ENCODE data around the gene PRR5L. TPM values are rescaled to one million over a fixed set of nuclear protein-coding genes. Genes with fewer than 3 reads are reported as not detected.

PRR5L gene
- total and polyA plus RNA-seq, 2 donors: 4.1 to 5.9 TPM

DNA sequence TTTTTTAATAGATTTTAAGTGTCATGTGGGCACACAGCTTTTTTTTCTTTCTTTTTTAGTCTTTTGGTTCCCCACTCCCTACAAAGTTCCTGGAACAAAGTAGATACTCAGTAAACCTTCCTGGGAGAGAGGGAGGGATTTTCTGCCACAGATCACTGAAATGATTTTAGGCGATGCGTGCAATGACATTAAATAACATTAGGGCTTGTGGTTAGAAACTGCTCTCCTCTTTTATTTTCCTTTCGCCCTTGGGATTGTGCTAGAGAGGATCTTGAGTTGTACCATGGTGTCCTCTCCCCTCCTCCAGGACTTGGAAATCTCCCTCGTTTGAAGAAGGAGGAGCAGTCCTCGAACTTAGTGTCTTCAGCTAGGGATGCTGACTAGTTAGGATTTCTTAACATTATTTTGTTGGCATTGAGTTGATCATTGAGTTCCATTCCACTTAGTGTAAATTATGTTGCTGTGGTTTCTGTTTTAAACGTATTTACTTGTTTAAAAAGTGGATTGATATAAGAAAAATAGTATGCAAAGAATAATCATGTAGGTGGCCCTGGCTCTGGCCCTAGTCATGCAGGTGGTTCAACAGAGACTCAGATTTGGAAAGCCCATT, 125.6 kb downstream of the PRR5L start:
- no peaks in the 10 kb centered on the region for H3K9me3 ChIP-seq (ENCODE audit: control insufficient read depth in 2 of 2, insufficient read depth in 1 of 2, low read length in 1 of 2)
- no peaks in the 10 kb centered on the region for H3K27me3 ChIP-seq (ENCODE audit: control insufficient read depth in 2 of 2, insufficient read depth in 1 of 2, low read length in 1 of 2)
- H3K4me1 ChIP-seq (ENCODE audit: control insufficient read depth in 2 of 2, insufficient read depth in 2 of 2, low read length in 2 of 2): peaks cover 0 to 29% of the 10 kb centered on the region in 2 donors
- H3K4me3 ChIP-seq (ENCODE audit: low read length in 2 of 2): no peak overlapping the region
- no peaks in the 10 kb centered on the region for H3K36me3 ChIP-seq (ENCODE audit: control insufficient read depth in 2 of 2, insufficient read depth in 2 of 2, low read length in 1 of 2)
- DNase-seq (ENCODE audit: low read depth in 6 of 9, low spot score in 9 of 9): no peak
- no peak overlapping the region for H3K27ac ChIP-seq (ENCODE audit: low read depth in 1 of 2, low read length in 1 of 2)
- 84% methylated on average over 6 of the region's 6 CpGs for WGBS

GRCh38 chr11:36425561-36426081, 129.5 kb downstream of the PRR5L start:
- WGBS: 92% methylated on average over 6 of the region's 6 CpGs
- H3K9me3 ChIP-seq (ENCODE audit: control insufficient read depth in 2 of 2, insufficient read depth in 1 of 2, low read length in 1 of 2): no peaks in the 10 kb centered on the region
- peaks cover 0 to 27% of the 10 kb centered on the region in 2 donors for H3K4me1 ChIP-seq (ENCODE audit: control insufficient read depth in 2 of 2, insufficient read depth in 2 of 2, low read length in 2 of 2)
- H3K27me3 ChIP-seq (ENCODE audit: control insufficient read depth in 2 of 2, insufficient read depth in 1 of 2, low read length in 1 of 2): no peaks in the 10 kb centered on the region
- no peak for DNase-seq (ENCODE audit: low read depth in 6 of 9, low spot score in 9 of 9)
- no peak overlapping the region for H3K4me3 ChIP-seq (ENCODE audit: low read length in 2 of 2)
- H3K27ac ChIP-seq (ENCODE audit: low read depth in 1 of 2, low read length in 1 of 2): no peak overlapping the region
- no peaks in the 10 kb centered on the region for H3K36me3 ChIP-seq (ENCODE audit: control insufficient read depth in 2 of 2, insufficient read depth in 2 of 2, low read length in 1 of 2)

GRCh38 chr11:36426226-36426848, 130.2 kb downstream of the PRR5L start:
- H3K9me3 ChIP-seq (ENCODE audit: control insufficient read depth in 2 of 2, insufficient read depth in 1 of 2, low read length in 1 of 2): no peaks in the 10 kb centered on the region
- no peak overlapping the region for H3K27ac ChIP-seq (ENCODE audit: low read depth in 1 of 2, low read length in 1 of 2)
- DNase-seq (ENCODE audit: low read depth in 6 of 9, low spot score in 9 of 9): no peak
- no peaks in the 10 kb centered on the region for H3K36me3 ChIP-seq (ENCODE audit: control insufficient read depth in 2 of 2, insufficient read depth in 2 of 2, low read length in 1 of 2)
- peaks cover 0 to 21% of the 10 kb centered on the region in 2 donors for H3K4me1 ChIP-seq (ENCODE audit: control insufficient read depth in 2 of 2, insufficient read depth in 2 of 2, low read length in 2 of 2)
- no peak overlapping the region for H3K4me3 ChIP-seq (ENCODE audit: low read length in 2 of 2)
- no peaks in the 10 kb centered on the region for H3K27me3 ChIP-seq (ENCODE audit: control insufficient read depth in 2 of 2, insufficient read depth in 1 of 2, low read length in 1 of 2)
- WGBS: 72% methylated on average over 4 of the region's 4 CpGs

DNA sequence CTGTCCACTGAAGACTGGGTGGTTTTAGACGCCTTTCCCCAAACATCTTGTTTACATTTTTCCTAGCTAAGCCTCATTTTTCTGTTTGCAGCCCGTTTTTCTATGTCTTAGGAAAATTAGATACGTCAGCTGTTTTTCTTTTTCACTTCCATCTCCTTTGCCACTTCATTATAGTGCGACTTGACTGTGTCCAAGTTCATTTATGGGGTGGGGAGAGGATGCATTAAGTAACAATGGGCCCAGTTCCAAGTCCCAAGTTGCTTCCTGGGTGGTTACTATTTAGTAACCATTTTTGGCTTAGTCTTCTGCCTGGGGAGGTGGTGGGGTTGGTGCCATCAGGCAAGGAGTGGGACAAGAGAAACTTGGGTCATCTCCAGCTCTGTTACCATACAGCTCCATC, 131.0 kb downstream of the PRR5L start:
- H3K36me3 ChIP-seq (ENCODE audit: control insufficient read depth in 2 of 2, insufficient read depth in 2 of 2, low read length in 1 of 2): no peaks in the 10 kb centered on the region
- DNase-seq (ENCODE audit: low read depth in 6 of 9, low spot score in 9 of 9): no peak
- no peaks in the 10 kb centered on the region for H3K9me3 ChIP-seq (ENCODE audit: control insufficient read depth in 2 of 2, insufficient read depth in 1 of 2, low read length in 1 of 2)
- no peak overlapping the region for H3K4me3 ChIP-seq (ENCODE audit: low read length in 2 of 2)
- H3K4me1 ChIP-seq (ENCODE audit: control insufficient read depth in 2 of 2, insufficient read depth in 2 of 2, low read length in 2 of 2): peaks cover 0 to 13% of the 10 kb centered on the region in 2 donors
- 94% methylated on average over 4 of the region's 4 CpGs for WGBS
- H3K27ac ChIP-seq (ENCODE audit: low read depth in 1 of 2, low read length in 1 of 2): no peak overlapping the region
- H3K27me3 ChIP-seq (ENCODE audit: control insufficient read depth in 2 of 2, insufficient read depth in 1 of 2, low read length in 1 of 2): no peaks in the 10 kb centered on the region

DNA sequence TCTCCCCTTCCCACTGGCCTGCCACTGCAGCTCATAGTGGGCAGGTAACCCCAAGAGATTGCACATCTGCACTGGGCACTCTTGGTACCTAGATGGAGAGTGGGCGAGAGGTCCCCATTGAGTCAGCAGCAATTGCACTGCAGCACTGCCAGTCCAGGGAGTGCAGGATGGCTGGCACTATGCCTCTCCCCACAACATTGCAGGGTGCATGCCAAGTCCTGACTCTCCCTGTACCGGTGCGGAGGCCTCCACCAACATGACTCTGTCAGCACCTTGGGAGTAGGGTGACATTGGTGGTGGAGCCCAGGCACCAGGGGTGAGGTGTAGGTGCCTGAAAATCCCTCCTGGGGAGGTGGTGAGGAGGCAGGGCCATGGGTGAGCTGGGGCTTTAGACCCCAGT, 131.8 kb downstream of the PRR5L start:
- no peak for DNase-seq (ENCODE audit: low read depth in 6 of 9, low spot score in 9 of 9)
- H3K36me3 ChIP-seq (ENCODE audit: control insufficient read depth in 2 of 2, insufficient read depth in 2 of 2, low read length in 1 of 2): no peaks in the 10 kb centered on the region
- H3K4me1 ChIP-seq (ENCODE audit: control insufficient read depth in 2 of 2, insufficient read depth in 2 of 2, low read length in 2 of 2): peaks cover 0 to 10% of the 10 kb centered on the region in 2 donors
- no peak overlapping the region for H3K27ac ChIP-seq (ENCODE audit: low read depth in 1 of 2, low read length in 1 of 2)
- H3K27me3 ChIP-seq (ENCODE audit: control insufficient read depth in 2 of 2, insufficient read depth in 1 of 2, low read length in 1 of 2): no peaks in the 10 kb centered on the region
- H3K9me3 ChIP-seq (ENCODE audit: control insufficient read depth in 2 of 2, insufficient read depth in 1 of 2, low read length in 1 of 2): no peaks in the 10 kb centered on the region
- WGBS: 98% methylated on average over 3 of the region's 3 CpGs
- H3K4me3 ChIP-seq (ENCODE audit: low read length in 2 of 2): no peak overlapping the region

- Histone ChIP-seq H3K27ac (ENCODE audit: low read depth in 1 of 2, low read length in 1 of 2) (no peak overlapping the region), H3K27me3 (ENCODE audit: control insufficient read depth in 2 of 2, insufficient read depth in 1 of 2, low read length in 1 of 2) (no peaks in the 10 kb centered on the region), H3K4me1 (ENCODE audit: control insufficient read depth in 2 of 2, insufficient read depth in 2 of 2, low read length in 2 of 2) (peaks cover 0 to 2% of the 10 kb centered on the region in 2 donors), H3K36me3 (ENCODE audit: control insufficient read depth in 2 of 2, insufficient read depth in 2 of 2, low read length in 1 of 2) (no peaks in the 10 kb centered on the region), H3K4me3 (ENCODE audit: low read length in 2 of 2) (no peak overlapping the region), H3K9me3 (ENCODE audit: control insufficient read depth in 2 of 2, insufficient read depth in 1 of 2, low read length in 1 of 2) (no peaks in the 10 kb centered on the region)
- no peak for DNase-seq (ENCODE audit: low read depth in 6 of 9, low spot score in 9 of 9)
- WGBS: 97% methylated on average over 11 of the region's 11 CpGs
These were observed 135.5 kb downstream of the PRR5L start for GRCh38 chr11:36431429-36432092.

DNA sequence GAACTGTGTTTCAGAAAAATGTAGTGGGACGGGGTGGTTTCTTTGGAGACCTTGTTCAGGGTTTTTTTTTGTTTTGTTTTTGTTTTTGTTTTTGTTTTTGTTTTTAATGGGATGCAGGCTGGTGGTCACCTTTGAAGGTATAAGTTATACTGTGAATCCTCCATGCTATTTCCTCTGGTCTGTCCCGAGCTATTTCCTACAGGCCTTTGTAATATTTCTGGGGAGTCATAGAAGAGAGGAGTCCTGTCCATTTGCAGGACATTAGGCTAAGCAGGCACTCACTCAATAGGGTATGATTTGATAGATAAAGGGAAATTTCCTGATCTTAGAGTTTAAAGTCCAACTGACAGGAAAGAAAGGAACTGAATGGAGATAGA, 136.0 kb downstream of the PRR5L start:
- Histone ChIP-seq H3K4me3 (ENCODE audit: low read length in 2 of 2) (no peak overlapping the region), H3K36me3 (ENCODE audit: control insufficient read depth in 2 of 2, insufficient read depth in 2 of 2, low read length in 1 of 2) (no peaks in the 10 kb centered on the region), H3K9me3 (ENCODE audit: control insufficient read depth in 2 of 2, insufficient read depth in 1 of 2, low read length in 1 of 2) (no peaks in the 10 kb centered on the region), H3K4me1 (ENCODE audit: control insufficient read depth in 2 of 2, insufficient read depth in 2 of 2, low read length in 2 of 2) (no peaks in the 10 kb centered on the region), H3K27me3 (ENCODE audit: control insufficient read depth in 2 of 2, insufficient read depth in 1 of 2, low read length in 1 of 2) (no peaks in the 10 kb centered on the region), H3K27ac (ENCODE audit: low read depth in 1 of 2, low read length in 1 of 2) (peak overlapping the region in 1 of 2 donors; percentile 18)
- 96% methylated on average over 2 of the region's 2 CpGs for WGBS
- DNase-seq (ENCODE audit: low read depth in 6 of 9, low spot score in 9 of 9): no peak

- H3K4me1 ChIP-seq (ENCODE audit: control insufficient read depth in 2 of 2, insufficient read depth in 2 of 2, low read length in 2 of 2): no peaks in the 10 kb centered on the region
- no peak overlapping the region for H3K4me3 ChIP-seq (ENCODE audit: low read length in 2 of 2)
- 98% methylated on average over 4 of the region's 4 CpGs for WGBS
- no peaks in the 10 kb centered on the region for H3K36me3 ChIP-seq (ENCODE audit: control insufficient read depth in 2 of 2, insufficient read depth in 2 of 2, low read length in 1 of 2)
- no peak overlapping the region for H3K27ac ChIP-seq (ENCODE audit: low read depth in 1 of 2, low read length in 1 of 2)
- no peak for DNase-seq (ENCODE audit: low read depth in 6 of 9, low spot score in 9 of 9)
- no peaks in the 10 kb centered on the region for H3K9me3 ChIP-seq (ENCODE audit: control insufficient read depth in 2 of 2, insufficient read depth in 1 of 2, low read length in 1 of 2)
- no peaks in the 10 kb centered on the region for H3K27me3 ChIP-seq (ENCODE audit: control insufficient read depth in 2 of 2, insufficient read depth in 1 of 2, low read length in 1 of 2)
These were observed 136.7 kb downstream of the PRR5L start for GRCh38 chr11:36432738-36433137.

GRCh38 chr11:36436064-36436463, 140.0 kb downstream of the PRR5L start:
- Histone ChIP-seq H3K9me3 (ENCODE audit: control insufficient read depth in 2 of 2, insufficient read depth in 1 of 2, low read length in 1 of 2) (no peaks in the 10 kb centered on the region), H3K27ac (ENCODE audit: low read depth in 1 of 2, low read length in 1 of 2) (no peak overlapping the region), H3K27me3 (ENCODE audit: control insufficient read depth in 2 of 2, insufficient read depth in 1 of 2, low read length in 1 of 2) (no peaks in the 10 kb centered on the region), H3K36me3 (ENCODE audit: control insufficient read depth in 2 of 2, insufficient read depth in 2 of 2, low read length in 1 of 2) (no peaks in the 10 kb centered on the region), H3K4me3 (ENCODE audit: low read length in 2 of 2) (no peak overlapping the region), H3K4me1 (ENCODE audit: control insufficient read depth in 2 of 2, insufficient read depth in 2 of 2, low read length in 2 of 2) (no peaks in the 10 kb centered on the region)
- WGBS: 99% methylated on average over 5 of the region's 5 CpGs
- no peak for DNase-seq (ENCODE audit: low read depth in 6 of 9, low spot score in 9 of 9)
